ENCODE measurements around the gene POM121. TPM values are rescaled to one million over a fixed set of nuclear protein-coding genes. Genes with fewer than 3 reads are reported as not detected.
A peak's percentile ranks its signal among the peaks of the same experiment; 100 is the strongest.
"Not testable (repeated sequence)": the region's sequence is repeated elsewhere in the genome, so short reads cannot be mapped to it uniquely, and the experiment has no call there.

Gene POM121
- total RNA-seq, 4 donors from 2014 or later = 14.2 to 22.2 (median 17.5) TPM

DNA sequence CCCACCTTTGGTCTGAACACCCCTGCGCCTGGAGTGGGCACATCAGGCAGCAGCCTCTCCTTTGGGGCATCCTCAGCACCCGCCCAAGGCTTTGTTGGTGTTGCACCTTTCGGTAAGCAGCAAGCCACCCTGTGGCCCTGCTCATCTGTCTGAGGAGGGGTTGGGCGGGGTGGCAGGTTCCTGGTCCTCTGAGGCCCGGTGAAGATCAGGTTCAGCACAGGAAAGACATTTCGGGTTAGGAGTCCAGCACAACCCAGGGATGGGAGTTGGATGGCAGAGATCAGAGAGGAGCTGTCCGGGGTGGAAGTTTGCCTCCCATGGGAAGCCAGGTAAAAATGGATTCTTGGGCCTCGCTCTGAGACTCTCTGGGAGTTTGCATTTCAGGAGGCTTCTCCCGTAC, 20.7 kb downstream of the POM121 start:
- DNase-seq (ENCODE audit: low spot score in 2 of 2); H3K4me3 ChIP-seq; H3K27me3 ChIP-seq; H3K4me1 ChIP-seq; H3K27ac ChIP-seq; H3K9me3 ChIP-seq: not testable (repeated sequence)
- 86 to 92% methylated on average over 6 of the region's 9 CpGs for WGBS, 2 donors
- peaks cover 0 to 44% (median 0%) of the 10 kb centered on the region in 3 donors for H3K36me3 ChIP-seq

DNA sequence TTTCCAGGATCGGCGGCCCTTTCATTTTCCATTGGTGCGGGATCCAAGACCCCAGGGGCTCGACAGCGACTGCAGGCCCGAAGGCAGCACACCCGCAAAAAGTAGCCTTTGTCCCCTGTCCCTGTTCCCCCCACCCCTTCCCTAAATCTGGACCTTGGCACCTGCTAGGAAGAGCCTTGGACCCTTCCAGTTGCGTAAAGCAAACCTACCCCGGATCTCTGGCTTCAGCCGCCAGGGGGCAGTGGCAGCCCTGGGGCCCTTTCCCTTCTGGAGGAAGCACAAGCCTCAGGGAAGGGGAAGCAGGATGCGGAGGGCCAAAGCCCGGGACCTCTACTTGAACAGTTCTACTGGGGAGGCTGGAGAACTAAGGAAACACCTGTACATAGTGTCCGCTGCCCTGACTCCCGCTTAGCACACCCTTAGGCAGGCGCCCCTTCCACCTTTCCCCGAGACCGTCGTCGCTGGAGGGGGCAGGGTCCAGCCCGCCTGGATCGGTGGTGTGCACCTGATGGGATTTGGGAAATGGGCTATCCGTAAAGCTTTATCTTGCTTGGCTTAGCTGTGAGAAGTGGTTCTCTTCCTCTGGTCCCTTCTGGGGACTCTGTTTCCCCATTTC, 21.3 kb downstream of the POM121 start:
- not testable (repeated sequence) for DNase-seq (ENCODE audit: low spot score in 2 of 2); H3K4me3 ChIP-seq; H3K9me3 ChIP-seq; H3K4me1 ChIP-seq; H3K27me3 ChIP-seq; H3K27ac ChIP-seq
- TF ChIP-seq, protein P1, sequence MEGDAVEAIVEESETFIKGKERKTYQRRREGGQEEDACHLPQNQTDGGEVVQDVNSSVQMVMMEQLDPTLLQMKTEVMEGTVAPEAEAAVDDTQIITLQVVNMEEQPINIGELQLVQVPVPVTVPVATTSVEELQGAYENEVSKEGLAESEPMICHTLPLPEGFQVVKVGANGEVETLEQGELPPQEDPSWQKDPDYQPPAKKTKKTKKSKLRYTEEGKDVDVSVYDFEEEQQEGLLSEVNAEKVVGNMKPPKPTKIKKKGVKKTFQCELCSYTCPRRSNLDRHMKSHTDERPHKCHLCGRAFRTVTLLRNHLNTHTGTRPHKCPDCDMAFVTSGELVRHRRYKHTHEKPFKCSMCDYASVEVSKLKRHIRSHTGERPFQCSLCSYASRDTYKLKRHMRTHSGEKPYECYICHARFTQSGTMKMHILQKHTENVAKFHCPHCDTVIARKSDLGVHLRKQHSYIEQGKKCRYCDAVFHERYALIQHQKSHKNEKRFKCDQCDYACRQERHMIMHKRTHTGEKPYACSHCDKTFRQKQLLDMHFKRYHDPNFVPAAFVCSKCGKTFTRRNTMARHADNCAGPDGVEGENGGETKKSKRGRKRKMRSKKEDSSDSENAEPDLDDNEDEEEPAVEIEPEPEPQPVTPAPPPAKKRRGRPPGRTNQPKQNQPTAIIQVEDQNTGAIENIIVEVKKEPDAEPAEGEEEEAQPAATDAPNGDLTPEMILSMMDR (IDR thresholded peaks at IDR 0.05) = peak in 1 of 5 experiments; percentile 15
- 87 to 93% methylated on average over 17 to 19 of the region's 22 CpGs for WGBS, 2 donors
- peaks cover 0 to 44% (median 0%) of the 10 kb centered on the region in 3 donors for H3K36me3 ChIP-seq

DNA sequence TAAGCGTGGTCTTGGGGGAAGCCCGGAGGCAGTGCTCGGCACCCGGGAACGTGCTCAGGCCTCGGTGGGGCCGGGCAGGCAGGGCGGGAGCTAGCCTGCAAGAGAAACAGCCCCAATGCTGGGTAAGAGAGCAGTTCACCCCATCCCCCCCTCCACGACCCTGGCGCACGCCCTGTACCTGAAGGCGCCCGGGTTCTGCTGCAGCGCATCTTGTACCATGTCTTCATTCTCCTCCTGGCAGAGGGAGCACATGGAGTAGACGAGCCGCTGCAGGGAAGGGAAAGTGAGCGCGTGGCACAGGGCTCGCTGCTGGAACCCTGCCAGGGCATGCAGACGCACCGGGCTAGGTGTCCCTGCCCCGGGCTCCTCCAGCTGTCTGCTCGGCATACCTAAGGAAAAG, 23.8 kb downstream of the POM121 start:
- WGBS, 2 donors = 92 to 94% methylated on average over 11 to 23 of the region's 23 CpGs
- not testable (repeated sequence) for DNase-seq (ENCODE audit: low spot score in 2 of 2); H3K27me3 ChIP-seq; H3K9me3 ChIP-seq; H3K4me1 ChIP-seq; H3K4me3 ChIP-seq; H3K27ac ChIP-seq
- peaks cover 0 to 34% (median 0%) of the 10 kb centered on the region in 3 donors for H3K36me3 ChIP-seq

DNA sequence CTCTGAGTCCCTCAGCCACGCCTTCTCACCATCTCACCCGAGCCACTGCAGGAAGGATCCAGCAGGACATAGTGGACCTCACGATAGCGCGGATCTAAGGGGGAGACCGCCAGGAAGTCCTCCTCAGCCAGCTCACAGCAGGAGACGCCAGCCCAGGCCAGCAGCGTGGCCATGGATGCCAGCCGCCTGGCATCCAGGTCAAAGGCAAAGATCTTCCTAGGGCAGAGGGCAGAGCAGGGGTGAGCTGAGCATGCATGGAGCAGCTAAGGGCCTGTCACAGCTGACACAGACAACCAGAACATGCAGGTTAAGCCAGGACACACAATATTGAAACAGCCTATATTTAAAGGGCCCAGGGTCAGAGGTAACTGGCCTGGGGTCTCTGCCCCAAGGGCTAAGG, 24.4 kb downstream of the POM121 start:
- not testable (repeated sequence) for H3K4me1 ChIP-seq; H3K9me3 ChIP-seq; DNase-seq (ENCODE audit: low spot score in 2 of 2); H3K4me3 ChIP-seq; H3K27ac ChIP-seq; H3K27me3 ChIP-seq
- H3K36me3 ChIP-seq = peaks cover 0 to 34% (median 0%) of the 10 kb centered on the region in 3 donors
- 40 to 83% methylated on average over 1 to 4 of the region's 9 CpGs for WGBS, 2 donors

DNA sequence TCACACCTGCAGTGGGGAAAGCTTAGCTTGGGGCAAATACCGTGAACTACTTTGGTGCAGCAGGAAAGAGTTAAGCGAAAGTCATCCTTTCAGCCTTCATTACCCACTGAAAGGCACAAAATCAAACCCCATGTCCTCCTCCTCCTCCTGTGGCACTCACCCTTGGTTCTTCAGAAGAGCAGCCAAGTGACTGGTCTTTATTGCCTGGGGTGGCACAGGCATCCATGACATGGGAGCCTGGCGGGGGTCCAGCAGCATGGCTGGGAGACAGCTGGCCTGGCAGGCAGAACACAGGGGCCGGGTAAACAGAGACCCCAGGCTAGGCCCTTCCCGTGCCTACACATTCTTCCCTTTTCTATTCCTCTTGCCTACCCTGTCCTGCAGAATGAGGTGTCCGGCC, 24.8 kb downstream of the POM121 start:
- 74 to 79% methylated on average over 4 to 5 of the region's 6 CpGs for WGBS, 2 donors
- H3K4me3 ChIP-seq; H3K4me1 ChIP-seq; H3K9me3 ChIP-seq; H3K27me3 ChIP-seq; DNase-seq (ENCODE audit: low spot score in 2 of 2); H3K27ac ChIP-seq: not testable (repeated sequence)
- H3K36me3 ChIP-seq = peaks cover 0 to 30% (median 0%) of the 10 kb centered on the region in 3 donors

DNA sequence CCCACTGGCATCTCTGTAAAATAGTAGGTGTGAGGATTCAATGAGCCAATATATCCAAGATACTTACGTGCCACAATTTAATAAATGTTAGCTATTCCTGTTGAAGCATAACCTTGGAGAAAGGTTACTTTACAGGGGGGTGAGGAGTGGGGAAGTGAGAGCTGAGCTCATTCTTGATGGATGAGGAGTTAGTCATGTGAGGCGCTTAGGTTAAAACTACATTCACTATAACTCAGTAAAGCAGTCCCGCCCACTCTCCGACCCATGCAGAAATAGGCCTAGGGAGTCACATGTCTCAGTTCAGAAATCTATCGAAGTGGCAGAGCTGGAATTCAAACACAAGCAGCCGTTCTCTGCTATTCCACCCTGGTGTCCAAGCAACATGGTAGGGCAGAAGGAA, 25.5 kb downstream of the POM121 start:
- H3K9me3 ChIP-seq; H3K4me3 ChIP-seq; H3K4me1 ChIP-seq; DNase-seq (ENCODE audit: low spot score in 2 of 2); H3K27me3 ChIP-seq; H3K27ac ChIP-seq: not testable (repeated sequence)
- no CpG with 5 or more reads among the region's 6 CpGs for WGBS, 2 donors
- peaks cover 0 to 27% (median 0%) of the 10 kb centered on the region in 3 donors for H3K36me3 ChIP-seq

DNA sequence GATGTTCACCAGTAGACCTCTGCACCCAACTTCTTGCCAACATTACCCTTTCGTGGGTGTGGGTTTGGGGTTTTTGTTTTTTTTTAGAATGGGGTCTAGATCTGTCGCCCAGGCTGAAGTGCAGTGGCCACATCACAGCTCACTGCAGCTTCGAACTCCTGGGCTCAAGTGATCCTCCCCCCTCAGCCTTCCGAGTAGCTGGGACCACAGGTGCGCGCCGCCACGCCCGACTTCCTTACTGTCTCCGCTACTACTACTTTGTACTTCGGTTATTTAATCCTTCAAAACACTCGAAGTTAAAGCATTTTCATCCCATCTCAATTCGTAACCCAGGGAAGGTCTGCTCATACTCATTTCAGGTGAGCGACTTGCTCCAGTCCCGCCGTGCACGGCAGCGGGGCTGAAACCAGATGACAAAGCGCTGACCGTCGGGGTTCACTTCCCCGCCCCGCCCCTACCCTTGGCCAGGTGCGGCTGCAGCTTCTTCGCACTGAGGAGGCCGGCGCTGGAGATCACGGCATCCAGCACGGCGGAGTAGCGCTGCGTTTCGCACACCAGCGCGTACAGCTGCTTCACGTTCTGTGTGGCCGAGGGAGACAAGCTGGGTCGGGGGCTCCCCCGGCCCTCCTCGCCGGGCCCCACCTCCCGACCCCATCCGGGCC, 29.1 kb downstream of the POM121 start:
- not testable (repeated sequence) for DNase-seq (ENCODE audit: low spot score in 2 of 2); H3K27ac ChIP-seq; H3K36me3 ChIP-seq; H3K27me3 ChIP-seq; H3K9me3 ChIP-seq; H3K4me1 ChIP-seq
- peak overlapping the region in 3 of 4 donors; percentile 32 to 49 (median 33) for H3K4me3 ChIP-seq
- WGBS, 2 donors = no CpG with 5 or more reads among the region's 43 CpGs

DNA sequence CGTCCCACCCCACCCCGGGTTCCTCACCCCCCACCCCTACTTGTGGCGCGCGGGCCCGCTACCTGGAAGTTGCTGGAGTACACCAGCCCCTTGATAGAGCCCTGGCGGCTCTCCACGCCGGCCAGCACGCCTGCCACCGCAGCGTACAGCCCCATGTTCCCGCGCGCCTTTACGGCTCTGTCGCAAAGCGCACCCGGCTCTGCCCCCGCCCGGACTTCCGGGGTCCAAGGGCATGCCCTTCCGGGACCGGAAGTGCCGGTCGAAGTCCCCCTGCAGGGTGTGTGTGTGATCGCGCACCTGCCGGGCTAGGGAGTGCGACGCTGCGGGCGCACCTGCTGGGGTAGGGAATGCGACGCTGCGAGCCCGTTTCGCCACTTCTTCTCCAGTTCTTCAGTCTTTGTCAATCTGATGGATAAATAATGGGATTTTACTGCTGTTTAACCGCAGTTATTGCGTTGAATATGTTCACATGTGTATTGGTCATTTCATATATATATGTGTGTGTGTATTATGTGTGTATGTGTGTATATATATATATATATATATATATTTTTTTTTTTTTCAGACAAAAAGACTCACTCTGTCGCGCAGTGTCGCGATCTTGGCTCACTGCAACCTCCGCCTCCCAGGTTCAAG, 29.8 kb downstream of the POM121 start:
- not testable (repeated sequence) for H3K27me3 ChIP-seq; H3K4me1 ChIP-seq; H3K9me3 ChIP-seq; H3K36me3 ChIP-seq; H3K27ac ChIP-seq; DNase-seq (ENCODE audit: low spot score in 2 of 2)
- peak overlapping the region in 3 of 4 donors; percentile 32 to 49 (median 33) for H3K4me3 ChIP-seq
- 18 to 54% methylated on average over 3 to 7 of the region's 45 CpGs for WGBS, 2 donors

DNA sequence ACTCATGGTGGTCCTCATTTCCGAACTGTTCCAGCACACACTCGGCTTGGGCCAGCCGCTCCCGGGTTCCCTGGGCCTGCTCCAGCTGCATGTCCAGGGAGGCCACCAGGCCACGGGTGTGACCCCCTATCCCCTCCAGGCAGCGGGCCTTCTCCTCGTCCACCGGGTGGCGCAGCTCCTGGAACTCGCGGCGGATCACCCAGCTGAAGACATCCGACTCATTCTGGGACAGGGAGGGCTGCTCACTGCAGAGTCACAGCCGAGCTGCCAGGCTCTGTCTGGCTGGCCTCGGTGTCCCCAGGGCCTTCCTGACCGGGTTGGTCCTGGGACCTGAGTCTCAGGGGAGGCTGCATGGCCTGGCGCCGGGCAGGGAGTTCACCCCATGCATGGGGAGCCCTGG, 35.1 kb downstream of the POM121 start:
- no CpG with 5 or more reads among the region's 18 CpGs for WGBS, 2 donors
- H3K4me1 ChIP-seq; DNase-seq (ENCODE audit: low spot score in 2 of 2); H3K27me3 ChIP-seq; H3K36me3 ChIP-seq; H3K4me3 ChIP-seq; H3K27ac ChIP-seq; H3K9me3 ChIP-seq: not testable (repeated sequence)

DNA sequence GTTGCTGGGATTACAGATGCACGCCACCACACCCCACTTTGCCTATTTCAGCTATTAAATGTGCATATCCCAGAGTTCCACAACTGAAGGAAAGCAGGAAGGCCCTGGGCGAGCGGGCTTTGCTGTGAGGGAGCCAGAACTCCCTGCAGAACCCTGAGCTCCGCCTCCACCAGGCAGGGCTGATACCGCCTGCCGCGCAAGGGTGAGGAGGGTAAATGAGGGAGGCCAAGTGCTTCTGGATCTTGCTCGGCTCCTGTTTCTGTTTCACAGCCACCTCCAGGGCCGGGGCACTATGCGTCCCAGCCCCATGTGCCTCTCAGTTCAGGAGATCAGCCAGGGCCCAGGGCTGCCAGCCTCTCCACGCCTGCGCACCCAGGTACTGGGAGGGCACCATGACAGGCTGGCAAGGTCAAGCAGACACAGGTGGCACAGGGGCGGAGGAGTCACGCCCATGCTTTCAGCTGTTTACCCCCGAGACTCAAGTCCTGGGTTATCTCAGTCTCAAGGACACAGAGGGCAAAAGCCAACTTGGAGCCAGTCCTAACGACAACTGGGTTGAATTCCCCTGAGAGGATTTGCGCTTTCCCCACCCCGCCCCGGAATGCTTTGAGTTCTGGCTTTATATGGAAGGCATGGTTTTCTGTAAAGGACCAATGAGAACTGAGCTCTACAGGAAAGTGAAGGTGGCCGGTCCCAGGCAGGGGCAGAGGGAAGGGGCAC, 35.9 kb downstream of the POM121 start:
- not testable (repeated sequence) for H3K4me1 ChIP-seq; DNase-seq (ENCODE audit: low spot score in 2 of 2); H3K36me3 ChIP-seq; H3K27ac ChIP-seq; H3K27me3 ChIP-seq; H3K4me3 ChIP-seq; H3K9me3 ChIP-seq
- no CpG with 5 or more reads among the region's 20 CpGs for WGBS, 2 donors

DNA sequence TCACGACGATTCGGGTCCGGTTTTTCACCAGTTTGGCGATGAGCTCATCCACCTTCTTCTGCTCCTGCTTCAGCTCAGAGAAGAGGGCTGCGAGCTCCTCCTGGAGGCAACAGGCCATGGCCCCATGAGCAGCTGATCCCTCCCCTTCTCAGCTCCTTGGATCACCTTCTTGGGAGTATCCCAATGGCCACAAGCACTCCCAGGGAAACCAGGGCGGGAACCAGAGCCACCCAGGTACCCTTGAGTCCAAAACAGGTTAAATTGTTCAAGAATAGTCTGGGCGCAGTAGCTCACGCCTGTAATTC, 36.4 kb downstream of the POM121 start:
- not testable (repeated sequence) for H3K4me1 ChIP-seq; DNase-seq (ENCODE audit: low spot score in 2 of 2); H3K9me3 ChIP-seq; H3K27ac ChIP-seq; H3K27me3 ChIP-seq; H3K36me3 ChIP-seq; H3K4me3 ChIP-seq
- no CpG with 5 or more reads among the region's 9 CpGs for WGBS, 2 donors

DNA sequence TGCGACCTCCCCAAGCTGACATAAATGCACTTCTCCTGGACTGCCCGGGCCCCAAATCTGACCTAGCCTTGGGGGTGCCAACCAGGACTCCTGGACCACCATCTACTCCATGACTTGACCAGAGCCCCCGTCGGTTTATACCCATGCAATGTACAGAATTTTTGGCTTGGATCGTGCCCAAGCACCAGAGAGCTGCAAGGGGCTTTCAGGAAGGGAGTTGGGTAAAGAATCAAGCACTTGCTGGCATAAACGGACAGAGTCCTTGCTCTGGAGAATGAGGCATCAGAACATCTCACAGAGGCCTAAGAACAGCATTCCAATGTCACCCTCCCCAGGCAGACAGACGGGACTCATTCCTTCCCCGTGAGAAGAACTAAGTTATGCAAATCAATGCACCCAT, 38.2 kb downstream of the POM121 start:
- H3K4me3 ChIP-seq; H3K27ac ChIP-seq; H3K36me3 ChIP-seq; H3K27me3 ChIP-seq; H3K9me3 ChIP-seq; H3K4me1 ChIP-seq; DNase-seq (ENCODE audit: low spot score in 2 of 2): not testable (repeated sequence)
- no CpG with 5 or more reads among the region's 8 CpGs for WGBS, 2 donors

Measured in tibial nerve (tissue), 4 donors.